SH-SY5Y (cell line): ENCODE data around the gene ILKAP.

Experiments
- GATA2 ChIP-seq: IDR thresholded peaks from 2 replicates; pipeline ENCODE4 v1.6.1; 2011; ENCODE audit warnings: mild to moderate bottlenecking, low read depth, low read length
- GATA3 ChIP-seq: IDR thresholded peaks from 2 replicates; pipeline ENCODE4 v1.6.1; 2011; ENCODE audit warnings: low read depth, mild to moderate bottlenecking, low read length, moderate library complexity

- TF ChIP-seq GATA3 (no peak), GATA2 (no peak)
Observed at GRCh38 chr2:238124488-238125126, 78.9 kb downstream of the ILKAP start.
